Measurements from ENCODE around the gene NME9.

DNA sequence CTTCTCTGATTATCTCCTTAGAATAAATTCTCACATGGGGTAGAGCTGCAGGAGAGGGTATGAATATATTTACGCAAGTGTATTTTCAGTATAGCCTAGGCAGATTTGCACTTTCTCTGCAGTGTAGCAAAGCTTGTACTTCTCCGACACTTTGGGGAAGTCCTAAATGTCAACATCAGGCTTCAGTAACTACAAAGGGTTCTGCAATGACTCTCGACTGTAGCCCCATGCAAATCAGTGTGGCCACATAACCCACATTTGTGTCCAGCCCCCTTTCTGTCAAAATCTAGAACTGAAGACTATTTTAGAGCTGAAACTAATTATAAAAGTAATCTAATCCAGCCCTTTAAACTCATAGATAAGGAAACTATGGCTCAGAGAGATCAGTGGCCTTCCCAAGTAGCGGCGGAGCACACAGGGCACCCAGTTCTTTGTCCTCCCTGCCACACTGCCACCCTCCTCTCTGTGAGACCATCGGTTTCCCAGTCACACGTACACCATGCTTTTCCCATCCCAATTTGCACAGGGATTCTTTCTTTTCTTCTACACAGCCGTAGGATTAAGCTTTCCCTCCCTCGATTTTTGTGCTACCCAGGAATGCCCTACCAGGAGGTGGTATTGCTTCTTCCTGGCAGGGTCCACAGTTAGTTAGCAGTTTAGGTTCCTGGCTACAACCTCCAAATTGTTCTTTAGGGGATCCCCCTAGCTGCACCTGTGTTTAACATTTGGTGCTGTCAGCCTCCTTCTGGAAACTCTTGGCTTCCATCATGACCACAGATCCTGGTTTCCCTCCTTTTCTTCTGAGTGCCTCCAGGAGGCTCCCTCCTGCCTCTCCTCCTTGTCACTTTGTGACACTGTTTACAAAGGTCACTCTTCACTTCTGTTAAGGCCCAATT, 41.7 kb upstream of the NME9 start:
- TF ChIP-seq, protein P1, sequence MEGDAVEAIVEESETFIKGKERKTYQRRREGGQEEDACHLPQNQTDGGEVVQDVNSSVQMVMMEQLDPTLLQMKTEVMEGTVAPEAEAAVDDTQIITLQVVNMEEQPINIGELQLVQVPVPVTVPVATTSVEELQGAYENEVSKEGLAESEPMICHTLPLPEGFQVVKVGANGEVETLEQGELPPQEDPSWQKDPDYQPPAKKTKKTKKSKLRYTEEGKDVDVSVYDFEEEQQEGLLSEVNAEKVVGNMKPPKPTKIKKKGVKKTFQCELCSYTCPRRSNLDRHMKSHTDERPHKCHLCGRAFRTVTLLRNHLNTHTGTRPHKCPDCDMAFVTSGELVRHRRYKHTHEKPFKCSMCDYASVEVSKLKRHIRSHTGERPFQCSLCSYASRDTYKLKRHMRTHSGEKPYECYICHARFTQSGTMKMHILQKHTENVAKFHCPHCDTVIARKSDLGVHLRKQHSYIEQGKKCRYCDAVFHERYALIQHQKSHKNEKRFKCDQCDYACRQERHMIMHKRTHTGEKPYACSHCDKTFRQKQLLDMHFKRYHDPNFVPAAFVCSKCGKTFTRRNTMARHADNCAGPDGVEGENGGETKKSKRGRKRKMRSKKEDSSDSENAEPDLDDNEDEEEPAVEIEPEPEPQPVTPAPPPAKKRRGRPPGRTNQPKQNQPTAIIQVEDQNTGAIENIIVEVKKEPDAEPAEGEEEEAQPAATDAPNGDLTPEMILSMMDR (IDR thresholded peaks at IDR 0.05; ENCODE audit: low read depth, low read length), result no peak
- TF ChIP-seq POLR2A (IDR thresholded peaks at IDR 0.05; ENCODE audit: extremely low read depth, insufficient read length), result no peak
